ENCODE data around the gene FAM171A2. TPM values are rescaled to one million over a fixed set of nuclear protein-coding genes. Genes with fewer than 3 reads are reported as not detected.

The FAM171A2 gene
- total and polyA plus RNA-seq, 2 of the 4 experiments (the other 2 are of a cell fraction): 3.2 to 5.9 TPM

DNA sequence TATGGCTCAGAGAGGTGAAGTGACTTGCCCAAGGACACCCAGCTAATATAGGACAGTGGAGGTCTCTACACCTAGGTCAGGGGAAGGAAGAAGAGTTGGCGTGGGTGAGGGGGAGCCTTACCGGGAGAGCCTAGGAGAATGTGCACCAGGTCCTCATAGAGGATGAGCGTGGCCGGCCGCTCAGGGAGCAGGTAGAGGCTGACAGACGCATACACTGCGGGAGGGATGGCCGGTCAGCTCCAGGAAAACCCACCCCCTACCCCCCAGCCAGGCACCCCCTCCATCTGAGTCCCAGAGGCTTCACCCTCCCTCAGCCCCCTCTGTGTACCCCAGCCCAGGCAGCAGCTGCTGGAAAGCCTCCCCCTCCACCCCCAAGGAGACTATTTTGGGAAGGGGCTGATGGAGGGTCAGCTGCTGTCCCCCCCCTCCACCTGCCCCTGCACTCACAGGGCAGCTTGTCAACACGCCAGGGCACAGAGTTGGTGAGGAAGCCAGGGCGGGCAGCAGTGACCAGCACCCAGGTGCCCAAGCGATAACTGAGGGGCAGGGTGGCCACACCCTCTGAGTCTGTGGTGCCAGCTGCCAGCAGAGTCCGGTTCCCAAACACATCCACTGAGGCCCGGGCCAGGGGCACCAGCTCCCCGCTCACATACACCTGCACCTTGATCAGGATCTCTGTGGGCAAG is 4.1 kb downstream of the FAM171A2 start:
- Histone ChIP-seq H3K9ac (ENCODE audit: low read depth, low read length) (no peak overlapping the region), H3K79me1 (ENCODE audit: low read depth in 1 of 2, low read length in 2 of 2) (peaks cover 4 to 28% of the 10 kb centered on the region in 2 experiments; a peak in 2 of 4 replicates), H2BK15ac (ENCODE audit: low read depth, low read length) (no peak overlapping the region), H2AK9ac (replicated peaks; ENCODE audit: low read depth, low read length, poor library complexity) (no peak overlapping the region), H3K23ac (ENCODE audit: low read depth, low read length) (no peak overlapping the region), H4K8ac (ENCODE audit: low read depth in 2 of 2, low read length in 2 of 2) (no peak overlapping the region), H3K18ac (ENCODE audit: low read depth, low read length) (no peak overlapping the region), H2AFZ (replicated peaks; ENCODE audit: low read length, poor library complexity) (no peak overlapping the region), H3K4me2 (ENCODE audit: low read depth, low read length) (no peak overlapping the region), H3K4me3 (ENCODE audit: insufficient read depth, low read depth, low read length) (no peak overlapping the region), H3K9me3 (ENCODE audit: control insufficient read depth, insufficient read depth, low read length) (no peaks in the 10 kb centered on the region), H4K20me1 (ENCODE audit: insufficient read depth, low read length) (peaks cover 11% of the 10 kb centered on the region), H2AK5ac (ENCODE audit: low read depth, low read length) (no peak overlapping the region), H2BK120ac (ENCODE audit: low read depth, low read length) (no peak overlapping the region), H3K56ac (ENCODE audit: extremely low read depth, insufficient read depth, low read length) (no peak overlapping the region), H3K27me3 (ENCODE audit: control insufficient read depth, insufficient read depth, low read length) (no peaks in the 10 kb centered on the region), H4K5ac (ENCODE audit: low read depth, low read length) (no peak overlapping the region), H3K4me1 (ENCODE audit: control insufficient read depth, insufficient read depth, low read length) (peaks cover 15% of the 10 kb centered on the region), H3K14ac (replicated peaks; ENCODE audit: low read depth, low read length) (no peak overlapping the region), H2BK20ac (ENCODE audit: low read depth, low read length) (no peak overlapping the region), H4K91ac (ENCODE audit: insufficient read depth, low read depth, low read length) (no peak overlapping the region), H3K4ac (ENCODE audit: low read depth, low read length) (no peak overlapping the region), H2BK5ac (ENCODE audit: low read depth, low read length, poor library complexity, severe bottlenecking) (no peak overlapping the region), H3K27ac (ENCODE audit: insufficient read depth, low read length) (no peak overlapping the region), H3K36me3 (ENCODE audit: control insufficient read depth, insufficient read depth, low read length) (peaks cover 11% of the 10 kb centered on the region; the same call in 1 of the 2 replicates), H3K9me1 (ENCODE audit: insufficient read depth, low read length) (peaks cover 8% of the 10 kb centered on the region; the same call in 1 of the 2 replicates)
- intact Hi-C loops (cut with micrococcal nuclease) (loop anchor here (1.0 kb wide), 1 partner anchor 164 kb away; no protein-coding TSS in a partner anchor), in situ Hi-C loops (cut with MboI; ENCODE audit: low sequenced_read_pairs) (no loop called here), dilution Hi-C loops (cut with HindIII; ENCODE audit: low sequenced_read_pairs, unreplicated experiment) (no loop called here)
- TF ChIP-seq RFX5 (IDR thresholded peaks at IDR 0.05; ENCODE audit: low read depth, low read length) (no peak), MAZ (IDR thresholded peaks at IDR 0.05; ENCODE audit: borderline replicate concordance, low read depth, low read length) (no peak), SMC3 (IDR thresholded peaks at IDR 0.05; ENCODE audit: low read depth, low read length) (no peak), FOS (IDR thresholded peaks at IDR 0.05; ENCODE audit: low read depth, low read length) (no peak), RCOR1 (IDR thresholded peaks at IDR 0.05; ENCODE audit: insufficient replicate concordance, low read length) (no peak), CHD1 (IDR thresholded peaks at IDR 0.05; ENCODE audit: low read depth, low read length) (no peak), MXI1 (IDR thresholded peaks at IDR 0.05; ENCODE audit: borderline replicate concordance, low read depth, low read length) (no peak), NFE2L2 (IDR thresholded peaks at IDR 0.05; ENCODE audit: low read depth, low read length) (no peak)
- TF ChIP-seq, protein P1, sequence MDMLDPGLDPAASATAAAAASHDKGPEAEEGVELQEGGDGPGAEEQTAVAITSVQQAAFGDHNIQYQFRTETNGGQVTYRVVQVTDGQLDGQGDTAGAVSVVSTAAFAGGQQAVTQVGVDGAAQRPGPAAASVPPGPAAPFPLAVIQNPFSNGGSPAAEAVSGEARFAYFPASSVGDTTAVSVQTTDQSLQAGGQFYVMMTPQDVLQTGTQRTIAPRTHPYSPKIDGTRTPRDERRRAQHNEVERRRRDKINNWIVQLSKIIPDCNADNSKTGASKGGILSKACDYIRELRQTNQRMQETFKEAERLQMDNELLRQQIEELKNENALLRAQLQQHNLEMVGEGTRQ (IDR thresholded peaks at IDR 0.05; ENCODE audit: low read depth, low read length): no peak
- DNase-seq (no peak), ATAC-seq (ENCODE audit: low read depth) (no peak)
- ChIA-PET CTCF (interaction anchor here (0.8 kb wide), 1 partner anchor 138 kb away, joined by 3 read pairs; no protein-coding TSS in a partner anchor), POLR2A (ENCODE audit: unreplicated experiment) (no interaction called here)
- 100% methylated on average over 3 of the region's 14 CpGs; no CpG with 5 or more reads in 1 of the 2 experiments for WGBS, 2 experiments (ENCODE audit: extremely low coverage in 2 of 2, insufficient read length in 1 of 2)
- no TSS peak for BruUV-seq (replicated peaks)

All from IMR-90 (cell line).